HepG2 (cell line): ENCODE data around the gene NPAS2. TPM values are rescaled to one million over a fixed set of nuclear protein-coding genes. Genes with fewer than 3 reads are reported as not detected.

ENCODE experiments used
- ATAC-seq: fragments of 200-7000 bp; cut with Tn5 transposase; 3 replicates; pipeline ENCODE4 v1.9.1; 2020; ENCODE audit warnings: mild to moderate bottlenecking, moderate library complexity
- BruUV-seq: library from RNA; stranded (reverse); fragments of 400-500 nt; replicated peaks from 2 replicates; lab custom pipeline; 2021; lab: Mats Ljungman, UMichigan
- CTCF ChIA-PET: fragments of 300-600 bp; formaldehyde crosslinking; extraction: SDS; loops from one replicate; lab custom pipeline; 2021; ENCODE audit warnings: low total read pairs, inconsistent platforms, low intra/inter-chr PET ratio; lab: Yijun Ruan, JAX
- POLR2A ChIA-PET: fragments of 350-600 bp; sonication (Branson Sonifier 250); formaldehyde crosslinking; loops from one replicate; lab custom pipeline; 2020; ENCODE audit warnings: antibody characterized with exemption, inconsistent platforms; lab: Yijun Ruan, JAX
- DNase-seq: peaks from one replicate; pipeline ENCODE4 v3.0.0-alpha.2; 2015; ENCODE audit warnings: low spot score
- FAIRE-seq: peaks from 3 replicates; lab custom pipeline; 2011; peaks lifted over from hg19 to GRCh38; lab: Jason Lieb, UNC
- H2AFZ ChIP-seq: one replicate; pipeline ENCODE4 v1.6.1; 2011; ENCODE audit warnings: low read length, inconsistent platforms
- H3K27ac ChIP-seq: fragments of 300-600 bp; 3 replicates; pipeline ENCODE4 v1.8.0; 2011; ENCODE audit warnings: mixed run types, mild to moderate bottlenecking, mixed read lengths, low read length, inconsistent platforms; ENCODE audit not compliant: insufficient read depth; ENCODE audit errors: extremely low read length
- H3K27me3 ChIP-seq, 2 experiments: fragments of 200-600 bp in 1 of 2; 2 replicates in 1 of 2; 3 replicates in 1 of 2; pipeline versions ENCODE4 v1.6.0 to v1.8.0; 2011; ENCODE audit warnings: low read length in 2 of 2, mild to moderate bottlenecking in 2 of 2, moderate library complexity in 2 of 2, inconsistent platforms in 1 of 2; ENCODE audit not compliant: insufficient read depth in 2 of 2, control insufficient read depth in 1 of 2
- H3K36me3 ChIP-seq, 2 experiments: fragments of 200-600 bp in 1 of 2; replicated peaks in 1 of 2; 2 replicates in 1 of 2; 3 replicates in 1 of 2; pipeline versions ENCODE4 v1.5.1 to v1.8.0; 2011; ENCODE audit warnings: low read length in 2 of 2, inconsistent platforms in 1 of 2; ENCODE audit not compliant: insufficient read depth in 2 of 2, control insufficient read depth in 1 of 2
- H3K4me1 ChIP-seq: 2 replicates; pipeline ENCODE4 v1.5.1; 2012; ENCODE audit warnings: low read length, inconsistent platforms; ENCODE audit not compliant: insufficient read depth
- H3K4me2 ChIP-seq: 2 replicates; pipeline ENCODE4 v1.6.0; 2011; ENCODE audit warnings: low read depth, low read length, inconsistent platforms
- H3K4me3 ChIP-seq, 3 experiments: fragments of 200-600 bp in 1 of 3; sonication (generic), shearing (Covaris generic) in 1 of 3; replicated peaks in 1 of 3; 2 replicates each; pipeline ENCODE4 v1.5.1; 2011 to 2016; ENCODE audit warnings: low read length in 3 of 3, inconsistent platforms in 2 of 3, low read depth in 2 of 3, mild to moderate bottlenecking in 2 of 3, control low read depth in 1 of 3, mixed read lengths in 1 of 3; ENCODE audit not compliant: insufficient read depth in 1 of 3
- H3K79me2 ChIP-seq: one replicate; pipeline ENCODE4 v1.6.1; 2011; ENCODE audit warnings: low read length, inconsistent platforms; ENCODE audit not compliant: insufficient read depth
- H3K9ac ChIP-seq: 2 replicates; pipeline ENCODE4 v1.6.0; 2011; ENCODE audit warnings: mild to moderate bottlenecking, low read depth, low read length, inconsistent platforms; ENCODE audit not compliant: insufficient read depth
- H3K9me3 ChIP-seq: 2 replicates; pipeline ENCODE4 v1.5.1; 2012; ENCODE audit warnings: mild to moderate bottlenecking, low read length
- H4K20me1 ChIP-seq: 2 replicates; pipeline ENCODE4 v1.6.0; 2011; ENCODE audit warnings: inconsistent platforms, mild to moderate bottlenecking, low read length, moderate library complexity; ENCODE audit not compliant: insufficient read depth
- CC2D1A ChIP-seq: sonication (generic); formaldehyde crosslinking; IDR thresholded peaks from 2 replicates; pipeline ENCODE4 v1.8.1; 2023; ENCODE audit warnings: mild to moderate bottlenecking, missing genetic modification reagents
- EP300 ChIP-seq, 3 experiments: sonication (generic) in 1 of 3; formaldehyde crosslinking in 1 of 3; IDR thresholded peaks; 2 replicates each; pipeline versions ENCODE4 v1.5.1 to v1.6.1; 2011 to 2020; ENCODE audit warnings: low read depth in 2 of 3, low read length in 2 of 3, borderline replicate concordance in 1 of 3, improper control_type of control experiment in 1 of 3, mild to moderate bottlenecking in 1 of 3, missing genetic modification reagents in 1 of 3, moderate library complexity in 1 of 3
- FOXP1 ChIP-seq, 2 experiments: fragments of 450-650 bp in 1 of 2; IDR thresholded peaks; 2 replicates each; pipeline ENCODE4 v1.6.1; 2017 to 2018; ENCODE audit warnings: antibody characterized with exemption in 1 of 2
- GFI1 ChIP-seq: sonication (generic); formaldehyde crosslinking; IDR thresholded peaks from 2 replicates; pipeline ENCODE4 v1.5.0; 2020; ENCODE audit warnings: missing genetic modification reagents, mild to moderate bottlenecking, borderline replicate concordance
- JUNB ChIP-seq: sonication (generic); formaldehyde crosslinking; IDR thresholded peaks from 2 replicates; pipeline ENCODE4 v1.8.0; 2022; ENCODE audit warnings: missing genetic modification reagents, mild to moderate bottlenecking, borderline replicate concordance
- KDM2A ChIP-seq: sonication (generic); formaldehyde crosslinking; IDR thresholded peaks from 2 replicates; pipeline ENCODE4 v1.4.0; 2020; ENCODE audit warnings: low read depth, missing genetic modification reagents, borderline replicate concordance
- MAX ChIP-seq: IDR thresholded peaks from 2 replicates; pipeline ENCODE4 v1.6.1; 2012; ENCODE audit warnings: inconsistent platforms
- NCOA2 ChIP-seq: sonication (generic); formaldehyde crosslinking; IDR thresholded peaks from 2 replicates; pipeline ENCODE4 v1.8.0; 2022; ENCODE audit warnings: inconsistent platforms
- NFE2L2 ChIP-seq: fragments of 150-350 bp; IDR thresholded peaks from 2 replicates; pipeline ENCODE4 v1.6.1; 2014; ENCODE audit warnings: low read length
- RAD21 ChIP-seq: fragments of 450-650 bp; formaldehyde crosslinking; IDR thresholded peaks from 2 replicates; pipeline ENCODE4 v1.5.0; 2020; ENCODE audit warnings: mild to moderate bottlenecking
- SMYD3 ChIP-seq: sonication (generic); formaldehyde crosslinking; IDR thresholded peaks from 2 replicates; pipeline ENCODE4 v1.8.1; 2023; ENCODE audit warnings: mild to moderate bottlenecking, missing genetic modification reagents
- SP140L ChIP-seq: sonication (generic); formaldehyde crosslinking; IDR thresholded peaks from 2 replicates; pipeline ENCODE4 v1.4.0; 2020; ENCODE audit warnings: missing genetic modification reagents, borderline replicate concordance
- TCF7 ChIP-seq: sonication (generic); IDR thresholded peaks from 2 replicates; pipeline ENCODE4 v1.6.1; 2016; ENCODE audit warnings: antibody characterized with exemption, low read depth
- ZNF234 ChIP-seq: sonication (generic); formaldehyde crosslinking; conservative IDR thresholded peaks from 2 replicates; pipeline ENCODE4 v1.5.1; 2020; ENCODE audit warnings: mild to moderate bottlenecking, missing genetic modification reagents
- ZNF564 ChIP-seq: sonication (generic); formaldehyde crosslinking; IDR thresholded peaks from 2 replicates; pipeline ENCODE4 v1.8.1; 2023; ENCODE audit warnings: mild to moderate bottlenecking, missing genetic modification reagents
- ZNF570 ChIP-seq: sonication (generic); formaldehyde crosslinking; IDR thresholded peaks from 2 replicates; pipeline ENCODE4 v1.4.0; 2020; ENCODE audit warnings: mild to moderate bottlenecking, missing genetic modification reagents, borderline replicate concordance
- ZXDC ChIP-seq: sonication (generic); formaldehyde crosslinking; IDR thresholded peaks from 2 replicates; pipeline ENCODE4 v1.5.0; 2020; ENCODE audit warnings: mild to moderate bottlenecking, missing genetic modification reagents
- WGBS: methylation state at CpG from one replicate; pipeline ENCODE4 v1.1.6; 2017; ENCODE audit warnings: low lambda C conversion rate; 5-methylcytosine and 5-hydroxymethylcytosine counted together
- in situ Hi-C: cut with HindIII; loops from 2 replicates; pipeline ENCODE4 v1.10.0; 2017; ENCODE audit warnings: low pct_unique_long_range_greater_than_20kb; ENCODE audit not compliant: extremely low pct_ligation_motif_present
- intact Hi-C: fragments of 100-400 bp; cut with micrococcal nuclease; formaldehyde crosslinking; loops from one replicate; pipeline ENCODE4 v1.10.0; 2022; ENCODE audit not compliant: unreplicated experiment
- polyA plus RNA-seq, 8 experiments: library from polyadenylated mRNA; depleted of rRNA in 3 of 8; stranded (reverse) in 7 of 8; unstranded in 1 of 8; fragments of >200 nt; fragmentation: Illumina TruSeq in 4 of 8; extraction: Trizol in 4 of 8; gene quantifications; 2 replicates each; pipeline versions ENCODE4 v1.2.1 to v1.2.3, GENCODE V29; 2011 to 2016; ENCODE audit warnings: low read depth in 4 of 8, missing spikeins in 1 of 8, mixed read lengths in 1 of 8; ENCODE audit not compliant: insufficient read depth in 1 of 8
- total RNA-seq, 5 experiments: library from RNA; depleted of rRNA; stranded (reverse); fragments of >200 nt; fragmentation: Illumina TruSeq; extraction: Trizol; gene quantifications; 2 replicates each; pipeline ENCODE4 v1.2.3, GENCODE V29; 2016; ENCODE audit warnings: low read depth in 1 of 5
- TF ChIP-seq, protein P1 (sequence below): sonication (generic); formaldehyde crosslinking; IDR thresholded peaks from 2 replicates; pipeline ENCODE4 v1.4.0; 2020; ENCODE audit warnings: mild to moderate bottlenecking, missing genetic modification reagents

NPAS2 gene
- total and polyA plus RNA-seq, 2 of the 13 experiments (the other 11 are each of a cell fraction or from before 2014, with no cell fraction given): 14.8 to 37.5 TPM

DNA sequence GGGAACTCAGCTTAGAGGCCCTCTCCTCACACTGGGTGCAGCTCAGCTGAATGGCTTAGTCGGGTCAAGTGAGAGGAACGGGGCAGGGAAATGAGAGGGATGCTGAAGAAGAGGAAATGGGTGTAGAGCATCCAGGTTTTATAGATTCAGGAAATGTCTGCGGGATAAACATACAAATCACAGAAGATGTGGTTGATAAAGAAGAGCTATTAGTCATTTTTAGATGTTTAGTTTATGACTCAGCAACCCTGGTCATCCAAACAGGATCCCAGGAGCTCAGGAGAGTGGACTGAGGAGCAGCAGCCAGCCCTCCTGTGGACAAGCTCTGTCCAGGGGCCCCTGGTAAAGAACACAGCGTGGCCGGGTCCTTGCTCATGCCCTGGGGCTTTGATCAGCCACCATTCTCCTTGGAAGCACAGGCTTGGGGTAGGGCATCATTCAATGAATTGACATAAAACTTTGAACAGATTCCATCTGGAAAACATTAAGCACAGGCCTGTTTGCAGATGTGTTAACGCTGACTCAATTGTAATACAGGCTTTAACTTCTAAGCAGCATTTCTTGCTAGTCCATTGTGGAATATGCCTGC, 83.0 kb downstream of the NPAS2 start:
- Histone ChIP-seq H3K36me3 (peaks cover 20 to 48% of the 10 kb centered on the region in 2 experiments), H3K4me1 (peaks cover 25% of the 10 kb centered on the region), H3K9ac (no peak overlapping the region), H3K79me2 (peaks cover 6% of the 10 kb centered on the region), H3K4me2 (no peak overlapping the region), H3K9me3 (no peaks in the 10 kb centered on the region), H3K4me3 (no peak overlapping the region), H3K27ac (no peak overlapping the region), H4K20me1 (peaks cover 3% of the 10 kb centered on the region; the same call in 1 of the 2 replicates), H3K27me3 (no peaks in the 10 kb centered on the region), H2AFZ (no peak overlapping the region)
- intact Hi-C loops: no loop called here
- 47% methylated on average over 6 of the region's 6 CpGs for WGBS
- DNase-seq (peak; percentile 81), ATAC-seq (peak; percentile 90), FAIRE-seq (no peak)
- ChIA-PET POLR2A (interaction anchor here (0.7 to 2.5 kb wide), 7 partner anchors 9 to 99 kb away, joined by 3 to 12 read pairs (median 5); partner anchors contain the start of gene RPL31), CTCF (interaction anchor here (1.4 kb wide), 1 partner anchor 84 kb away, joined by 4 read pairs; no protein-coding TSS in a partner anchor)
- no TSS peak for BruUV-seq
- in situ Hi-C loops: no loop called here
- TF ChIP-seq, protein P1, sequence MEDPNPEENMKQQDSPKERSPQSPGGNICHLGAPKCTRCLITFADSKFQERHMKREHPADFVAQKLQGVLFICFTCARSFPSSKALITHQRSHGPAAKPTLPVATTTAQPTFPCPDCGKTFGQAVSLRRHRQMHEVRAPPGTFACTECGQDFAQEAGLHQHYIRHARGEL (CRISPR knock-in tag): no peak
- TF ChIP-seq NFE2L2 (peak; percentile 92), SMYD3 (CRISPR knock-in tag) (no peak), CC2D1A (no peak), KDM2A (CRISPR knock-in tag) (0 out of 2 replicates have a peak, but pooled peaks have one; percentile 47), TCF7 (0 out of 2 replicates have a peak, but pooled peaks have one; percentile 11), GFI1 (CRISPR knock-in tag) (peak; percentile 66), SP140L (CRISPR knock-in tag) (no peak), ZNF570 (CRISPR knock-in tag) (no peak), JUNB (CRISPR knock-in tag) (peak; percentile 57; the same call in 1 of the 2 replicates), NCOA2 (CRISPR knock-in tag) (no peak), ZNF234 (no peak), EP300 (IDR thresholded peaks at IDR 0.05; ENCODE audit: low read depth in 2 of 2, low read length in 2 of 2) (peak in 1 of 2 experiments; percentile 21; a peak in 1 of 4 replicates), EP300 (CRISPR knock-in tag; IDR thresholded peaks at IDR 0.05; ENCODE audit: borderline replicate concordance) (no peak), FOXP1 (IDR thresholded peaks at IDR 0.05) (no peak), FOXP1 (CRISPR knock-in tag; IDR thresholded peaks at IDR 0.05) (no peak), MAX (no peak), RAD21 (peak; percentile 30; the same call in 1 of the 2 replicates), ZNF564 (CRISPR knock-in tag) (no peak), ZXDC (CRISPR knock-in tag) (no peak)
